Vagina (tissue), 2 donors: ENCODE measurements around the gene KRTAP9-7.

Source experiments
- CTCF ChIP-seq, 3 experiments: fragments of 450-650 bp in 2 of 3; fragments of 200-600 bp in 1 of 3; sonication (generic) in 1 of 3; IDR thresholded peaks; one replicate each; pipeline ENCODE4 v1.5.1; 2017 to 2019; ENCODE audit warnings: antibody characterized with exemption in 3 of 3, mild to moderate bottlenecking in 2 of 3, moderate library complexity in 2 of 3
- POLR2A ChIP-seq, 2 donors: fragments of 450-650 bp; IDR thresholded peaks; one replicate each; pipeline ENCODE4 v1.6.1; 2017; ENCODE audit warnings: antibody characterized with exemption in 2 of 2, mild to moderate bottlenecking in 2 of 2, moderate library complexity in 2 of 2
- POLR2AphosphoS5 ChIP-seq, 2 donors: sonication (generic); formaldehyde crosslinking; IDR thresholded peaks; one replicate each; pipeline ENCODE4 v1.9.0; 2017; ENCODE audit warnings: antibody characterized with exemption in 2 of 2, mild to moderate bottlenecking in 2 of 2, low read depth in 1 of 2; ENCODE audit not compliant: insufficient read depth in 1 of 2

GRCh38 chr17:41322903-41323895 is 47.7 kb downstream of the KRTAP9-7 start:
- no peak for TF ChIP-seq CTCF (IDR thresholded peaks at IDR 0.05)
- TF ChIP-seq POLR2AphosphoS5 (IDR thresholded peaks at IDR 0.05; ENCODE audit: insufficient read depth in 1 of 2, low read depth in 1 of 2) = no peak
- TF ChIP-seq POLR2A (IDR thresholded peaks at IDR 0.05) = no peak
